Glutamatergic neuron (in vitro differentiated cells): Measurements from ENCODE around the gene DOCK6. TPM values are rescaled to one million over a fixed set of nuclear protein-coding genes. Genes with fewer than 3 reads are reported as not detected.

Experiments used
- DNase-seq: peaks from one replicate; pipeline ENCODE4 v3.0.0; 2022
- H3K27ac Mint-ChIP-seq: one replicate; pipeline ENCODE4 v1.8.0; 2020; ENCODE audit warnings: mild to moderate bottlenecking, mixed read lengths, inconsistent platforms; ENCODE audit not compliant: unreplicated experiment
- H3K27me3 Mint-ChIP-seq: one replicate; pipeline ENCODE4 v1.8.0; 2020; ENCODE audit warnings: mild to moderate bottlenecking, moderate library complexity, mixed read lengths, inconsistent platforms; ENCODE audit not compliant: unreplicated experiment
- H3K36me3 Mint-ChIP-seq: one replicate; pipeline ENCODE4 v1.8.0; 2020; ENCODE audit warnings: mild to moderate bottlenecking, mixed read lengths, inconsistent platforms; ENCODE audit not compliant: unreplicated experiment
- H3K4me1 Mint-ChIP-seq: one replicate; pipeline ENCODE4 v1.8.0; 2020; ENCODE audit warnings: mild to moderate bottlenecking, low read depth, mixed read lengths, inconsistent platforms; ENCODE audit not compliant: unreplicated experiment
- H3K4me3 Mint-ChIP-seq: one replicate; pipeline ENCODE4 v1.8.0; 2020; ENCODE audit warnings: mild to moderate bottlenecking, mixed read lengths, inconsistent platforms; ENCODE audit not compliant: unreplicated experiment
- H3K9me3 Mint-ChIP-seq: one replicate; pipeline ENCODE4 v1.8.0; 2020; ENCODE audit warnings: mild to moderate bottlenecking, moderate library complexity, mixed read lengths, inconsistent platforms; ENCODE audit not compliant: unreplicated experiment
- CTCF ChIP-seq: fragments of 200-600 bp; sonication (generic); IDR thresholded peaks from one replicate; pipeline ENCODE4 v1.5.0; 2021; ENCODE audit not compliant: partially characterized antibody, unreplicated experiment
- total RNA-seq: library from RNA; stranded (reverse); fragmentation: NEBNext Ultra II Directional; extraction: Animal tissue kit (Norgen Biotek cat#: 25700); gene quantifications from one replicate; pipeline ENCODE4 v1.2.1, GENCODE V29; 2021; ENCODE audit not compliant: unreplicated experiment

The DOCK6 gene
- total RNA-seq, 1 donor from 2014 or later: 260 TPM

GRCh38 chr19:11203194-11204075 is 58.9 kb downstream of the DOCK6 start:
- DNase-seq: peak; percentile 69
- no peaks in the 10 kb centered on the region for H3K9me3 Mint-ChIP-seq
- H3K36me3 Mint-ChIP-seq: peaks cover 3% of the 10 kb centered on the region
- no peaks in the 10 kb centered on the region for H3K4me1 Mint-ChIP-seq
- peaks cover 3% of the 10 kb centered on the region for H3K27me3 Mint-ChIP-seq
- no peak overlapping the region for H3K4me3 Mint-ChIP-seq
- TF ChIP-seq CTCF: peak; percentile 64
- H3K27ac Mint-ChIP-seq: peak overlapping the region; percentile 55

- no peak for TF ChIP-seq CTCF
- no peaks in the 10 kb centered on the region for H3K9me3 Mint-ChIP-seq
- no peak overlapping the region for H3K4me3 Mint-ChIP-seq
- H3K36me3 Mint-ChIP-seq: peaks cover 3% of the 10 kb centered on the region
- H3K27me3 Mint-ChIP-seq: peaks cover 3% of the 10 kb centered on the region
- no peaks in the 10 kb centered on the region for H3K4me1 Mint-ChIP-seq
- no peak for DNase-seq
- H3K27ac Mint-ChIP-seq: no peak overlapping the region
These were observed 59.7 kb downstream of the DOCK6 start for GRCh38 chr19:11202488-11203193.

GRCh38 chr19:11201791-11202190 is 60.5 kb downstream of the DOCK6 start:
- Mint-ChIP-seq H3K9me3 (no peaks in the 10 kb centered on the region), H3K27ac (no peak overlapping the region), H3K36me3 (peaks cover 3% of the 10 kb centered on the region), H3K27me3 (peaks cover 3% of the 10 kb centered on the region), H3K4me1 (no peaks in the 10 kb centered on the region), H3K4me3 (no peak overlapping the region)
- TF ChIP-seq CTCF: no peak
- DNase-seq: no peak

- Mint-ChIP-seq H3K27ac (no peak overlapping the region), H3K4me3 (no peak overlapping the region), H3K27me3 (peaks cover 3% of the 10 kb centered on the region), H3K4me1 (no peaks in the 10 kb centered on the region), H3K36me3 (peaks cover 3% of the 10 kb centered on the region), H3K9me3 (peaks cover 1% of the 10 kb centered on the region)
- no peak for TF ChIP-seq CTCF
- DNase-seq: no peak
These were observed 61.4 kb downstream of the DOCK6 start for GRCh38 chr19:11200931-11201330.
